Measurements from ENCODE around the gene RXRB.

The RXRB gene

DNA sequence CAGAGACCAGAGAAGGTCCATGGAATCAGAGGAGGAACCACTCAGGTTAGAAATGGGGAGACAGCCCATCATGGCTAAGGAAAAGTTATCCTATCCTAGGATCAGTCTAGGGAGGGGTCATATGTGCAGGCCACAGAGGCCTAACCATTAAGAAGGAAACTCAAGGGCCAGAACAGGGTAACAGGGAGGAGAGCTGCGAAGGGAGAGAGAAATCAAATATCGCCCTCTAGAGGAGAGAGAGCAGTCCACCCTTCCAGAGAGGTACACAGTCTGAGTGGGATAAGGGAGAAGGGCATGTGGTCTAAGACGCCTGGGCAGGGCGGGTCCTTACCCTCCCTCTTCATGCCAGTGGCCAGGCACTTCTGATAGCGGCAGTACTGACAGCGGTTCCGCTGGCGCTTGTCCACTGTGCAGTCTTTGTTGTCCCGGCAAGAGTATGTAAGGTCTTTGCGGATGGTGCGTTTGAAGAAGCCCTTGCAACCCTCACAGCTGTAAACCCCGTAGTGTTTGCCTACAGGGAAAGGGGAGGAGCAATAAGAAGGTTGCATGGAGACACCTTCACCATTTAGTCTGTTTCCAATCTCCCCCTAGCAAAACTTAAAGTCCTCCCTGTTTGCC is 2.9 kb downstream of the RXRB start:
- no peak for DNase-seq (ENCODE audit: low read depth in 2 of 2)

DNA sequence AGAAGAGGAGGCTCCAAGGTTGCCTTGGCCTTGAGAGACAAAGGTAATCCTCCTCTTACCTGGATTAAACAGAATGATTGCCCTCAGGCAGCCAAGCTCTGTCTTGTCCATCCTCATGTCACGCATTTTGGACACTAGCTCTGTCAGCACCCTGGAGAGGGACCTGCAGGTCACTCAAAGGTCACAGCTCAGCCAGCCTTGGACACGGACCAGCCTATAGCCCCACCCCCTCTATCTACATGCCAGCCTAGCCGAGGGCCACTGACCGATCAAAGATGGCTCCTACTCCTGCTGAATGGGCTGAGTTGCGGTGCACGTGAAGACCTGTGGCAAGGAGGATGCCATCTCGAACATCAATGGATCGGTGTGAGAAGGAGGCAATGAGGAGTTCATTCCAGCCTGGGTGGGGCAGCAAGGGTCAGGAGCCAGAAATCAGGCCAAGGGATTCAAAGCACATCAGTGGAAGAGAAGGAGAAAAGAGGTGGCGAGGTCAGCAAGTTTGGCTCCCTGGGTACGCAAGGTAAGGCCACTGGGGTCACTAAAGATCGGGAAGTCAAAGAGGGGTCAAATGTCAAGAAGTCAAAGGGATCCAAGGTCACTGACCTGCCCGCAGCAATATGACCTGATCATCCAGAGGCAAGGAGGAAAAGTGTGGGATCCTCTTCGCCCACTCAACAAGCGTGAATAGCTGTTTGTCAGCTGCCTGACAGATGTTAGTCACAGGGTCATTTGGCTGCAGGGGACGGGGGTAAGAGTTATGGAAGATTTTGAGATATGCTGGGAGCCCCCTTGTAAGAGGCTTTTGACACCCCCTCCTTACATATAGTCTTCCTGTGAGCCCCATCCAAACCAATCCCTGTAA is 4.9 kb downstream of the RXRB start:
- DNase-seq (ENCODE audit: low read depth in 2 of 2) = no peak

DNA sequence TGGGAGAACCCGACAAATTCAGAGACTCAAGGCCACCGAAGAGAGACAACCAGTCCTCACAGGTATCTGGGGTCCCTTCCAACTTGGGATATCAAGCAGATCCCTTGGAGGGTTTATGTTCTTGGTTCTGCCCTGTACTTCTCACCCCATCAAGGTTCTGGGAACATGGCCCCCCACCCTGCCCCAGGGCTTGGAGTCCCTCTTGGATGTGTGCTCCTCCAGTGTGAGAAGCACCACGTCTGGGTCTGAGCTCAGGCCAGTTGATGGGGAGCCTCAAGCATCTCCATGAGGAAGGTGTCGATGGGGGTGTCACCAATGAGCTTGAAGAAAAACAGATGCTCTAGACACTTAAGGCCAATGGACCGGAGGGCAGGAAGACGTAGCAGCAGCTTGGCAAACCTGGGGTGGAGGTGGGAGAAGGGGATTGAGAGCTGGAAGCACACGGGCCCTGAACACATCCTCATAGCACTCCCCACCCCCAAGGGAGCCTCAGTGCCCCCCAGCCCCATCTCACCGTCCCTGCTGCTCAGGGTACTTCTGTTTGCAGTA is 6.0 kb downstream of the RXRB start:
- no peak for DNase-seq (ENCODE audit: low read depth in 2 of 2)

- DNase-seq (ENCODE audit: low read depth in 2 of 2) = no peak
Observed at GRCh38 chr6:33193619-33194018, 6.8 kb downstream of the RXRB start.

GRCh38 chr6:33192671-33193602 is 7.5 kb downstream of the RXRB start:
- no peak for DNase-seq (ENCODE audit: low read depth in 2 of 2)

DNA sequence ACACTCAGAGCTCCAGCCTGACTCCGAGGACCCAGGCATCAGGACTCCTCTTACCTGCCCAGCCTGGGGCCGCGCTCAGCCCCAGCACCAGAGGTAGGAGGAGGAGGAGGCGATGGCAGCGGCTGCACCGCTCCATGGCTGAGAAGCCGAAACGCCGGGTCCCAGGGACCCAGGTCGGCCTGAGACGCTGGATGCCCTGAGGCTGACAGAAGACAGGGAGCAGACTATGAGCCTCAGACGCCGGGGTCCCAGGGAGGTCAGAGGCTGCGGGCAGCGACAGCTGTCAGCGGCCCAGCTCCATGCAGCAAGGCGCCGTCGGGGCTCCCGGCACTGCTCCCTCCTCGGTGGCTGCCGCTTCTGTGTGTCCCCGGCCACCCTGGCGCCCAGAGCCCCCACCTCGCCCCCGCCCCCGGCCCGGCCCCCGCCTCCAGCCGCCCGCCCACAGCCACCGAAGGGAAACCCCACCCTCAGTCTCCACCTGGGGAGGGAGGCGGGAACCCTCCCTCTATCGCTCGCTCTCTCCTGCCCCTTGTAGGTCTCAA is 8.3 kb downstream of the RXRB start, which contains the start of gene COL11A2:
Gene COL11A2, minus strand, starts transcription at position 363 of the 542 bp plus-strand sequence. Its CDS starts 227 bp downstream, at position 136.
- DNase-seq (ENCODE audit: low read depth in 2 of 2) = no peak

- no peak for DNase-seq (ENCODE audit: low read depth in 2 of 2)
Observed at GRCh38 chr6:33191383-33192104, 8.9 kb downstream of the RXRB start.

DNA sequence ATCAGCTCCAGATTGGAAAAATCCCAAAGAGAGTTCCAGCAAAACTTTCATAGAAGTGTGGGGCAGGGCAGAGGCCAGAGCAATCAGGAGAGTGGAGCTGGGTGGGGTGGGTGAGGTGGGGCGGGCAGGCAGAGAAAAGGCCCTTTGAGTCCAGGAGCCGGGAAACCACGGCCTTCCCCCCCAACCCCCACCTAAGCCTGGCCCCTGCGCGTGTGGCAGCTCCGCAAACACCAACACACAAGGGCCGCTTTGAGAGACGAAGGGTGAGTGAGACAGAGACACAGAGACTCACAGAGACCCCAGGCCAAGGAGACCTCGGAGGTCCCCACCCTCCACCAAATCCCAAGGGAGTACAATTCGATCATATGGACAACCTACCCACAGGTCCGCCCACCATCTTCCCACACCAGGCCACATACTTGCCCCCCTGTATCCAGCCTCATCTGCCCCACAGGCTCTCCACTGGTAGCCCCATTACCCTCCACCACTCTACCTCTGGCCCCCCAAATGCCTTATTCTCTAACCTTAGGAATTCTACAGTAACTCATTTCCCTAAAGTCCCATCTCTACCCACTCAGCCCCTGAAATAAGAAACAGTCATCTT is 9.9 kb downstream of the RXRB start:
- DNase-seq (ENCODE audit: low read depth in 2 of 2) = no peak

GRCh38 chr6:33189625-33190448 is 10.6 kb downstream of the RXRB start:
- no peak for DNase-seq (ENCODE audit: low read depth in 2 of 2)

GRCh38 chr6:33189164-33189563 is 11.3 kb downstream of the RXRB start:
- DNase-seq (ENCODE audit: low read depth in 2 of 2) = no peak

DNA sequence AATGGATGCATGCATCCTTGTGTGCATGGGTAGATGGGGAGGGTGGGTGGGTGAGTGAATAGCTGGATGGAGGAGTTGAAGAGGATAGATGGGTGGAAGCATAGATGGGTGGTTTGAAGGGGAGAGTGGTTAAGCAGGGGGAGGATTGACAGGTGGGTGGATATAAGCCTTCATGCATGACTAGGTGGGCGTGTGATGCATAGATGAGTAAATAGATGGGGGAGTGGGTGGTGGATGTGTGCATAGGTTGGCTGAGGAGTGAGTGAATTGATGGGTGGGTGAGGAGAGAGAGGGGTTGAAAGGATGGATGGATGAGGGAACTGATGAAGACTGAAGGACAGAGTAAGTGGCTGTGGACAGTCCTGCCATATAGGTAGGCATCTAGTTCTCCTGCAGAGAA is 12.7 kb downstream of the RXRB start:
- no peak for DNase-seq (ENCODE audit: low read depth in 2 of 2)

DNA sequence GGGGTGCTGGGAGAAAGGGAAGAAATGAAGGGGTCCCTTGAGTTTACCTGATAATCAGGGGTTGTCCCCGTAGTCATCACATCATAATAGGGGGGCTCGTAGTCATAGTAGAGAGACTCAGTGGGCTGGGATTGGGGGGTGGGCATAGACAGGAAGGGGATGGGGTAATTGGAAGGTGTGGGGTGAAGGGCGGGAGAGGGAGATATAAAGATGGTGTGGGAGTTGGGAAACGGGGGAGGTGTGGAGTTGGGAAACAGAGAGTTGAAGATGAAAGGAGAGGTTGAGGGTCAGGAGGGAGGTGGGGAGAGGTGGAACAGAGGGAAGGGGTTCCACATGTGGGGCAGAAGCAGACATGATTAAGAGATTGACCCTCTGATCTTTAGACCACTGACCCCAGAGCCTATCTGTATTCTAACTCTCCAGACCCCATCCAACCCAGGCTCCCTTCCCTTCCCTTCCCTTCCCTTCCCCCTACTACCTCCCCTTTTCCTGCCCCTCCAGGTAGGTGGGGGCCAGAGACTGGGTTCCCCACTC is 14.7 kb downstream of the RXRB start:
- DNase-seq (ENCODE audit: low read depth in 2 of 2) = no peak

DNA sequence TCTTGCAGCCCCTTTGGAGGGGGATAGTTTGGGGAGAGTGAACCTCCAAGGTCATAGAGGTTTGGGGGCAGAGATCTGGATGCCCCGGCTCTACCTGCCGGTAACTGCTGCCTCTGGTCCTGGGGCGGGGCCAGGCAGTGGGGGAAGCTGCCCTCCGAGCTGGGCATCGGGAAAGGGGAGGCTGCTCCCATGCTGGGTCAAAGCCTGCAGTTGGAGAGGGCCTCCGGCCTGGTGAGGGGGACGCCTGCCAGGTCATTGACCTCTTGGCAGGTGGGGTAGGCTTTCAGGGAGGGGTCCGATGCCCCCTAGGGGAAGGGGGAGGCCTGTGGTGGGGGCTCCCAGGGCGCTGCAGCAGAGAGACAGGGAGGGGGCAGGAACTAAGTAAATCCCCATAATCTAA is 15.3 kb downstream of the RXRB start:
- no peak for DNase-seq (ENCODE audit: low read depth in 2 of 2)

DNA sequence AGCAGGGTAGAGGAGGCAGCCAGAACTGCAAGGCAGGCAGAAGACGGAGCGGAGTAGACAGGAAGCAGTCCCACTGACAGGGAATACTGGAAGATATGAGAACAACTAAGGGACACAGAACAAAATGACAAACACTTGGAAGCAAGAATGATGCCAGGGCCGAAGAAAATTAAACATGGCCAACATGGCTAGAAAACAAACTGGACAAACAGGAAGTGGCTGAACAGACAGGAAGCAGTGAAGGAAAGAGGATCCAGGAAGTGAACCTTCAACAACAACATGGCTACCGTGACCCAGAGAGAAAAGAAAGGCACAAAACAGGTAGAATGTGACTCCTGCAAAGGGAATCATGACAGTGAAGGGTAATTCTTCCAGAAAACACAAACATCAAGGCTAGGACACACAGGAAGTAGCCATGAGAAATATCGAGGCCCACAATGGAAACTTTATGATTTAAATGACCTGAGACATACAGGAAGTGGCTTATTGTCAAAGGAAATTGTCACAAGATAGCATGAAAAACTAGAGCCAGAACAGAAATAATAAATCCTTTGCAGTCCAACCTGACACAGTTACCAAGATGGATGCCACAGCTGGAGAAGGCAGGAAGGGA is 17.3 kb downstream of the RXRB start:
- no peak for DNase-seq (ENCODE audit: low read depth in 2 of 2)

DNA sequence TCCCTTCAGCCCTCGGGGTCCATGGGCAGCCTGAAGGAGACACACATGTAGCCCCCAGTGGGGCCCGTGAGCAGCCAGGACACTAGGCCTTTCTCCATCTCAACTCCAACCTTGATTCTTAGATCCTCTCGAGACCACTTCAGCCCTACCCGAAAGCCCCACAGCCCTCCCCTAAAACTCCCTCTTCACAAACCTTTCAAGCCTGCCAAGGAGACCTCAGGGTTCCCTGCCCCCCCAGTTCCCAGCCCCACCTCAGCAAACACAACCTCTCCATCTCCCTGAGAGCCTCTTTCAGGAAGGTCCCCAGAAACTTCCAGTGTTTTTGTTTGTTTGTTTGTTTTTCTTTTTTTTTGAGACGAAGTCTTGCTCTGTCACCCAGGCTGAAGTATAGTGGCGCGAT is 19.3 kb downstream of the RXRB start:
- DNase-seq (ENCODE audit: low read depth in 2 of 2) = no peak

DNA sequence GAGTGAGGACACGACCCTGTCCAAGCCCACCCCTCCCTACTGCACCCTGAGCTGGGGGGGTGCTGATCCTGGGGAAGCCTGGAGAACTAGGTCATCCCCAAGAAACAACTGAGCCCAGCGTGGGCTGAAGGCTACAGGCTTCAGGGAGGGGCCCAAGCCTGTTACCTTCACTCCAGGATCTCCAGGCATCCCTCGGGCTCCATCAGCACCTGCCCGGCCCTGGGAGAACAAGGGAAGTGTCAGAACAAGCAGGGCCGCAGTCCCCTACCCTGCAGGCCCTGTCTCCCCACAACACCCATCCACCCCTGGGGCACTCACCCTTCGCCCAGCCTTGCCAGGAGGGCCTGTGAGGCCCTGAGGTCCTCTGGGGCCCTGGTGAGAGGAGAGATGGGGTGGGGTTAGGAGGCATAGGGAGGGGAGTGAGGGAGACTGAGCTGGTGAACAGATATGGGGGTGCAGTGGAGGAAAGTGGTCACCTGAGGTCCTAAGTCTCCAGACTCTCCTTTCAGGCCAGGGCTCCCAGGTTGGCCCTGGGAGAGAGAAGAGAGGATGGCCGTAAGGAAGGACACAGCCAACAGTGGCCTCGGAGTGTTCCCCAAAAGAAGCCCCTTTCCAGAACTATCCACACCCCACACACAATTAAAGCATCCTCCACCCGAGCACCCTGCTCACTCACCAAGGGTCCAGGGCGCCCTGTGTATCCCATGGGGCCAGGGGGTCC is 21.6 kb downstream of the RXRB start:
- no peak for DNase-seq (ENCODE audit: low read depth in 2 of 2)

- no peak for DNase-seq (ENCODE audit: low read depth in 2 of 2)
Observed at GRCh38 chr6:33177552-33178446, 22.7 kb downstream of the RXRB start.

Data from stimulated activated CD8-positive, alpha-beta memory T cell treated with anti-CD3 and anti-CD28 coated beads, Interleukin-15, amount 100 ng/mL, for 48 hours (primary cell).